GM23338 (cell line): ENCODE measurements around the gene ACAT2. TPM values are rescaled to one million over a fixed set of nuclear protein-coding genes. Genes with fewer than 3 reads are reported as not detected.
A peak's percentile ranks its signal among the peaks of the same experiment; 100 is the strongest.

Source experiments
- EZH2 ChIP-seq: fragments of 200-600 bp; sonication (generic); IDR thresholded peaks from one replicate; pipeline ENCODE4 v1.8.0; 2017; ENCODE audit warnings: antibody characterized with exemption, mild to moderate bottlenecking, low read depth; ENCODE audit not compliant: unreplicated experiment
- NANOG ChIP-seq: IDR thresholded peaks from 2 replicates; pipeline ENCODE4 v1.6.1; 2016; ENCODE audit warnings: antibody characterized with exemption, borderline replicate concordance
- POLR2AphosphoS5 ChIP-seq: IDR thresholded peaks from 2 replicates; pipeline ENCODE4 v1.6.1; 2016; ENCODE audit warnings: antibody characterized with exemption, low read depth
- ZNF114 ChIP-seq: fragments of 250-450 bp; sonication (Bioruptor Pico); IDR thresholded peaks from 2 replicates; pipeline ENCODE4 v1.5.0; 2020; ENCODE audit warnings: mild to moderate bottlenecking, moderate library complexity
- polyA plus RNA-seq: library from polyadenylated mRNA; unstranded; fragments of >200 nt; fragmentation: Nextera tagmentation; extraction: Ambion mirVana; gene quantifications from 2 replicates; pipeline ENCODE4 v1.2.1, GENCODE V29; 2016
- small RNA-seq: library from RNA; depleted of rRNA; stranded (forward); fragments of <200 nt; gene quantifications from one replicate; pipeline ENCODE3, GENCODE V24; 2014; ENCODE audit warnings: low replicate concordance
- total RNA-seq: library from RNA; depleted of rRNA; stranded (reverse); fragments of >200 nt; shearing (Covaris generic); gene quantifications from 2 replicates; pipeline ENCODE4 v1.2.3, GENCODE V29; 2014; rRNA removed
- TF ChIP-seq, protein P1 (sequence below): IDR thresholded peaks from one replicate; pipeline ENCODE4 v1.6.1; 2018; ENCODE audit warnings: antibody characterized with exemption; ENCODE audit not compliant: unreplicated experiment

The ACAT2 gene
- total and polyA plus RNA-seq, 2 experiments from 2014 or later = 108 to 151 TPM

DNA sequence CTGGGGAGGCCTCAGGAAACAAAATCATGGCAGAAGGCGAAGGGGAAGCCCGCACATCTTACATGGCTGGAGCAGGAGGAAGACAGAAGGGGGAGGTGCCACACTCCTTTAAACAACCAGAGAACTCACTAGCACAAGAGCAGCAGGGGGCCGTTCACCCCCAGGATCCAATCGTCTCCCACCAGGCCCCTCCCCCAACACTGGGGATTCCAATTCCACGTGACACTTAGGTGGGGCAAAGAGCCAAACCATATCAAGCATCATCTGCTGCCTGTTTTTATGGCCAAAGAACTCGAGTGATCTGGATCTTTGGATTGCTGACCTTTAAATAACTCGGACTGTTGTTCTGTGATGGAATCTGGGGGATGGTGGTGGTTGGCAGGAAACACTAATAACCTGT, 66.2 kb downstream of the ACAT2 start (continued):
- TF ChIP-seq, protein P1, sequence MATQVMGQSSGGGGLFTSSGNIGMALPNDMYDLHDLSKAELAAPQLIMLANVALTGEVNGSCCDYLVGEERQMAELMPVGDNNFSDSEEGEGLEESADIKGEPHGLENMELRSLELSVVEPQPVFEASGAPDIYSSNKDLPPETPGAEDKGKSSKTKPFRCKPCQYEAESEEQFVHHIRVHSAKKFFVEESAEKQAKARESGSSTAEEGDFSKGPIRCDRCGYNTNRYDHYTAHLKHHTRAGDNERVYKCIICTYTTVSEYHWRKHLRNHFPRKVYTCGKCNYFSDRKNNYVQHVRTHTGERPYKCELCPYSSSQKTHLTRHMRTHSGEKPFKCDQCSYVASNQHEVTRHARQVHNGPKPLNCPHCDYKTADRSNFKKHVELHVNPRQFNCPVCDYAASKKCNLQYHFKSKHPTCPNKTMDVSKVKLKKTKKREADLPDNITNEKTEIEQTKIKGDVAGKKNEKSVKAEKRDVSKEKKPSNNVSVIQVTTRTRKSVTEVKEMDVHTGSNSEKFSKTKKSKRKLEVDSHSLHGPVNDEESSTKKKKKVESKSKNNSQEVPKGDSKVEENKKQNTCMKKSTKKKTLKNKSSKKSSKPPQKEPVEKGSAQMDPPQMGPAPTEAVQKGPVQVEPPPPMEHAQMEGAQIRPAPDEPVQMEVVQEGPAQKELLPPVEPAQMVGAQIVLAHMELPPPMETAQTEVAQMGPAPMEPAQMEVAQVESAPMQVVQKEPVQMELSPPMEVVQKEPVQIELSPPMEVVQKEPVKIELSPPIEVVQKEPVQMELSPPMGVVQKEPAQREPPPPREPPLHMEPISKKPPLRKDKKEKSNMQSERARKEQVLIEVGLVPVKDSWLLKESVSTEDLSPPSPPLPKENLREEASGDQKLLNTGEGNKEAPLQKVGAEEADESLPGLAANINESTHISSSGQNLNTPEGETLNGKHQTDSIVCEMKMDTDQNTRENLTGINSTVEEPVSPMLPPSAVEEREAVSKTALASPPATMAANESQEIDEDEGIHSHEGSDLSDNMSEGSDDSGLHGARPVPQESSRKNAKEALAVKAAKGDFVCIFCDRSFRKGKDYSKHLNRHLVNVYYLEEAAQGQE = no peak
- no peak for TF ChIP-seq EZH2
- TF ChIP-seq POLR2AphosphoS5 = no peak
- TF ChIP-seq ZNF114 = no peak
- TF ChIP-seq NANOG = no peak

Small RNA genes within 50 kb of the gene (small RNA-seq; reads per million reads assigned to genes)
- gene RNU4ATAC18P = not detected
- 34.5 reads per million, percentile 98 among the genes with 10 or more reads in this experiment for gene SNORA20
- gene SNORA29 = not detected

Other genes with a start within 250 kb of the ACAT2 start
- gene SOD2, start 68.8 kb upstream of the ACAT2 start, total RNA-seq = 73.0 and 97.0 TPM in 2 replicates
- gene SOD2, start 68.8 kb upstream of the ACAT2 start, polyA plus RNA-seq = 40.2 and 44.1 TPM in 2 replicates
- gene WTAP, start 34.5 kb upstream of the ACAT2 start, total RNA-seq = 108 and 110 TPM in 2 replicates
- 107 and 121 TPM in 2 replicates for gene WTAP, start 34.5 kb upstream of the ACAT2 start, polyA plus RNA-seq
- 339 and 346 TPM in 2 replicates for gene TCP1, start 27.6 kb downstream of the ACAT2 start, total RNA-seq
- gene TCP1, start 27.6 kb downstream of the ACAT2 start, polyA plus RNA-seq = 200 and 222 TPM in 2 replicates
- gene MRPL18, start 28.4 kb downstream of the ACAT2 start, total RNA-seq = 91.3 and 91.4 TPM in 2 replicates
- gene MRPL18, start 28.4 kb downstream of the ACAT2 start, polyA plus RNA-seq = 228 and 230 TPM in 2 replicates
- 0.12 TPM in 1 of 2 replicates, not detected in the other for gene PNLDC1, start 38.2 kb downstream of the ACAT2 start, total RNA-seq
- gene PNLDC1, start 38.2 kb downstream of the ACAT2 start, polyA plus RNA-seq = not detected in 2 replicates
- gene MAS1, start 128.9 kb downstream of the ACAT2 start, total RNA-seq = 0.03 and 0.08 TPM in 2 replicates
- not detected in 2 replicates for gene MAS1, start 128.9 kb downstream of the ACAT2 start, polyA plus RNA-seq
- gene IGF2R, start 207.0 kb downstream of the ACAT2 start, total RNA-seq = 76.4 and 80.4 TPM in 2 replicates
- 11.7 and 12.5 TPM in 2 replicates for gene IGF2R, start 207.0 kb downstream of the ACAT2 start, polyA plus RNA-seq